Measurements from ENCODE around the gene PLXNA4.

The PLXNA4 gene

DNA sequence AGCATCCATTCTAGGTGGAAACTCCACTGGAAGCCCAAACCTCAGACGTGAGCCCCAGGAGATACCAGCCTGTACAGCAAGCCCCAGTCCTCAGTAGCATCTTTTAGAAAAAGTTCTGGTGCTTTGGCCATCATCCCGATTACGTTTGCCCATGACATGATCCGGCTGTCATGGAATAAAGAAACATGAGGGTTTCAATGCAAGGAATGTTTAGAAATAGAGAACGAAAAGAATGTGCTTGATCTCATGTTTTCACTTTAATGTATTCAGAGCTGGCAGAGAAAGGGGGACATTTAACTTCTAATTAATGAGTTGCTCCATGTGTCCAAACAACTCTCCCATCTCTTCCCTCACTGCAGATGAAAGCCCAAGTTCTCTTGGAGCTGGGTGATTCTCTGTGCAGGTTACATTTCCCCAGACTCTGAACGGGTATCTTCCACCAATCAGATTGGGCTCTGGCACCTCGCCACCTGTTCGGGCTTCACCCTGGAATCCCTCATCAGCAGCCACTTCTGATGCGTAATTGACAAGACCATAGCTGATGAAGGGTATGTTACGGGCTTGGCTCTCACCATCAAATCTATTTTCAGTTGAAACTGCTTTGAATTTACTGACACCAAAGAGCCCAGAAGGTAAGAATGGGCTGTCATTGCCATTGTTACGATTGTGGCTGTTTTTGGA, 165.3 kb downstream of the PLXNA4 start:
- no peak overlapping the region for H3K27ac ChIP-seq (ENCODE audit: low read depth, low read length)
- H3K4me1 ChIP-seq (ENCODE audit: control insufficient read depth, low read length): no peaks in the 10 kb centered on the region
- H3F3A ChIP-seq (ENCODE audit: control insufficient read depth, insufficient read depth): no peaks in the 10 kb centered on the region
- no peaks in the 10 kb centered on the region for H3K79me2 ChIP-seq (ENCODE audit: control insufficient read depth, low read length)
- H3K4me3 ChIP-seq (ENCODE audit: low read length): no peak overlapping the region
- H3K27me3 ChIP-seq (ENCODE audit: control insufficient read depth, low read length): no peaks in the 10 kb centered on the region
- no peak for TF ChIP-seq EZH2phosphoT487 (IDR thresholded peaks at IDR 0.05; ENCODE audit: borderline replicate concordance, low read length)
- TF ChIP-seq, protein P1, sequence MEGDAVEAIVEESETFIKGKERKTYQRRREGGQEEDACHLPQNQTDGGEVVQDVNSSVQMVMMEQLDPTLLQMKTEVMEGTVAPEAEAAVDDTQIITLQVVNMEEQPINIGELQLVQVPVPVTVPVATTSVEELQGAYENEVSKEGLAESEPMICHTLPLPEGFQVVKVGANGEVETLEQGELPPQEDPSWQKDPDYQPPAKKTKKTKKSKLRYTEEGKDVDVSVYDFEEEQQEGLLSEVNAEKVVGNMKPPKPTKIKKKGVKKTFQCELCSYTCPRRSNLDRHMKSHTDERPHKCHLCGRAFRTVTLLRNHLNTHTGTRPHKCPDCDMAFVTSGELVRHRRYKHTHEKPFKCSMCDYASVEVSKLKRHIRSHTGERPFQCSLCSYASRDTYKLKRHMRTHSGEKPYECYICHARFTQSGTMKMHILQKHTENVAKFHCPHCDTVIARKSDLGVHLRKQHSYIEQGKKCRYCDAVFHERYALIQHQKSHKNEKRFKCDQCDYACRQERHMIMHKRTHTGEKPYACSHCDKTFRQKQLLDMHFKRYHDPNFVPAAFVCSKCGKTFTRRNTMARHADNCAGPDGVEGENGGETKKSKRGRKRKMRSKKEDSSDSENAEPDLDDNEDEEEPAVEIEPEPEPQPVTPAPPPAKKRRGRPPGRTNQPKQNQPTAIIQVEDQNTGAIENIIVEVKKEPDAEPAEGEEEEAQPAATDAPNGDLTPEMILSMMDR (IDR thresholded peaks at IDR 0.05; ENCODE audit: low read depth, low read length, poor library complexity, severe bottlenecking): no peak
- no peaks in the 10 kb centered on the region for H3K9me3 ChIP-seq (ENCODE audit: control insufficient read depth, insufficient read depth, low read length)
- H3K36me3 ChIP-seq (ENCODE audit: control insufficient read depth, low read length): no peaks in the 10 kb centered on the region
- H3K9me2 ChIP-seq (replicated peaks; ENCODE audit: control insufficient read depth, low read length): no peaks in the 10 kb centered on the region
- no peaks in the 10 kb centered on the region for H4K20me1 ChIP-seq (ENCODE audit: control insufficient read depth, insufficient read depth, low read depth, low read length)
- no peak overlapping the region for H3K4me2 ChIP-seq (ENCODE audit: low read length)

DNA sequence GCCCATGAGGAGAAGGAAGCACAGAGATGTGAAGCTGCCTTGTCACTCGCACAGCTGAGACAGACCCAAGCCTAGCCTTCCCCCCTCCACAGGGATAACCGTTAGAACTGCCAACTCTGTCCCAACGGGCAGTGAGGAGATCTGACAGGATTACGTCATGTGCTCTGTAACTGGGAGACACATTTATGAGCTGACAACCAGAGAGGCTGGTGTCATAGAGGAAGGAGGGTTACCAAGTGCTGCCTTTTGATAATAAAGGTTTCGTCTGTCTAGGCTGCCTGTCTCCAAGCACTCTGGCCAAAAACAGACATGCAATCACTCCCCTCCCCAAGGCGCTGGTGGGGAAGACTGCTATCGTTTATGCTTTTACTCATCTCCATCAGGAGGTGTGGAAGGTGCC, 165.9 kb downstream of the PLXNA4 start:
- H3F3A ChIP-seq (ENCODE audit: control insufficient read depth, insufficient read depth): no peaks in the 10 kb centered on the region
- H3K4me1 ChIP-seq (ENCODE audit: control insufficient read depth, low read length): no peaks in the 10 kb centered on the region
- no peaks in the 10 kb centered on the region for H4K20me1 ChIP-seq (ENCODE audit: control insufficient read depth, insufficient read depth, low read depth, low read length)
- TF ChIP-seq, protein P1 (IDR thresholded peaks at IDR 0.05; ENCODE audit: low read depth, low read length, poor library complexity, severe bottlenecking): no peak
- TF ChIP-seq EZH2phosphoT487 (IDR thresholded peaks at IDR 0.05; ENCODE audit: borderline replicate concordance, low read length): no peak
- H3K79me2 ChIP-seq (ENCODE audit: control insufficient read depth, low read length): no peaks in the 10 kb centered on the region
- H3K4me2 ChIP-seq (ENCODE audit: low read length): no peak overlapping the region
- no peaks in the 10 kb centered on the region for H3K9me3 ChIP-seq (ENCODE audit: control insufficient read depth, insufficient read depth, low read length)
- H3K27ac ChIP-seq (ENCODE audit: low read depth, low read length): no peak overlapping the region
- H3K27me3 ChIP-seq (ENCODE audit: control insufficient read depth, low read length): no peaks in the 10 kb centered on the region
- no peaks in the 10 kb centered on the region for H3K9me2 ChIP-seq (replicated peaks; ENCODE audit: control insufficient read depth, low read length)
- H3K36me3 ChIP-seq (ENCODE audit: control insufficient read depth, low read length): no peaks in the 10 kb centered on the region
- H3K4me3 ChIP-seq (ENCODE audit: low read length): no peak overlapping the region

DNA sequence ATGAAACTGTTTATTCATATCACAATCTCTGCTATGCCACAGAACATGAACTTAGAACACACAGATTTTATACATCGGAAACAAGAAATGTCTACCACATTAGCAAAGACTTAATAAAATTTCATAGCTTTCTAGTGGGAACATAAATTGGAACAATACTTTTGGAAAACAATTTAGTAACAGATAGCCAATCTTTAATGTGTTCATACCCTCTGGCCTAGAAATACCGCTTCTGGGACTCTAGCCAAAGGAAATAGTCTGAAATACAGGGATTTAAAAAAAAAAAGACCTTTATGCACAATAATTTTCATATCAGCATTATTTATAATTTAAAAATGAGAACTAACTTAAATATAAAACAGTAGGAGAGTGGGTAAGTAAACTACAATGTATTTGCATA, 168.5 kb downstream of the PLXNA4 start:
- no peaks in the 10 kb centered on the region for H3K36me3 ChIP-seq (ENCODE audit: control insufficient read depth, low read length)

More for the DNA sequence above, 168.5 kb downstream of the PLXNA4 start:
- no peaks in the 10 kb centered on the region for H3K79me2 ChIP-seq (ENCODE audit: control insufficient read depth, low read length)
- H4K20me1 ChIP-seq (ENCODE audit: control insufficient read depth, insufficient read depth, low read depth, low read length): no peaks in the 10 kb centered on the region
- H3K4me3 ChIP-seq (ENCODE audit: low read length): no peak overlapping the region
- H3K4me1 ChIP-seq (ENCODE audit: control insufficient read depth, low read length): no peaks in the 10 kb centered on the region
- TF ChIP-seq EZH2phosphoT487 (IDR thresholded peaks at IDR 0.05; ENCODE audit: borderline replicate concordance, low read length): no peak
- TF ChIP-seq, protein P1 (IDR thresholded peaks at IDR 0.05; ENCODE audit: low read depth, low read length, poor library complexity, severe bottlenecking): no peak
- no peaks in the 10 kb centered on the region for H3K9me2 ChIP-seq (replicated peaks; ENCODE audit: control insufficient read depth, low read length)
- H3K27ac ChIP-seq (ENCODE audit: low read depth, low read length): no peak overlapping the region
- no peaks in the 10 kb centered on the region for H3K27me3 ChIP-seq (ENCODE audit: control insufficient read depth, low read length)
- H3K4me2 ChIP-seq (ENCODE audit: low read length): no peak overlapping the region
- no peaks in the 10 kb centered on the region for H3K9me3 ChIP-seq (ENCODE audit: control insufficient read depth, insufficient read depth, low read length)
- H3F3A ChIP-seq (ENCODE audit: control insufficient read depth, insufficient read depth): no peaks in the 10 kb centered on the region

Measured in DOHH2 (cell line).